Mesenchymal stem cell (in vitro differentiated cells and primary cell): Measurements from ENCODE around the gene MIOX.
A peak's percentile ranks its signal among the peaks of the same experiment; 100 is the strongest.

Experiments
- DNase-seq: peaks from one replicate; pipeline ENCODE4 v3.0.0-alpha.2; 2013
- H2AFZ ChIP-seq: one replicate; pipeline ENCODE4 v1.6.1; 2013; ENCODE audit warnings: low read depth, mild to moderate bottlenecking, control low read depth, inconsistent platforms, low read length, moderate library complexity
- H2AK5ac ChIP-seq: 2 replicates; pipeline ENCODE4 v1.6.1; 2013; ENCODE audit warnings: low read length, moderate library complexity, mild to moderate bottlenecking, inconsistent platforms; ENCODE audit not compliant: severe bottlenecking
- H2BK120ac ChIP-seq: one replicate; pipeline ENCODE4 v1.6.1; 2013; ENCODE audit warnings: low read depth, mild to moderate bottlenecking, inconsistent platforms, low read length, moderate library complexity
- H2BK12ac ChIP-seq, 2 experiments: one replicate each; pipeline ENCODE4 v1.6.1; 2013; ENCODE audit warnings: inconsistent platforms in 2 of 2, low read length in 2 of 2, mild to moderate bottlenecking in 2 of 2, moderate library complexity in 2 of 2, control low read depth in 1 of 2
- H2BK15ac ChIP-seq: one replicate; pipeline ENCODE4 v1.6.1; 2013; ENCODE audit warnings: mild to moderate bottlenecking, low read depth, inconsistent platforms; ENCODE audit not compliant: poor library complexity, severe bottlenecking
- H2BK5ac ChIP-seq: 2 replicates; pipeline ENCODE4 v1.6.1; 2013; ENCODE audit warnings: low read depth, mild to moderate bottlenecking, low read length, control low read depth, inconsistent platforms; ENCODE audit not compliant: poor library complexity, severe bottlenecking
- H3K14ac ChIP-seq, 2 experiments: one replicate each; pipeline ENCODE4 v1.6.1; 2013; ENCODE audit warnings: inconsistent platforms in 2 of 2, low read length in 2 of 2, control low read depth in 1 of 2, mild to moderate bottlenecking in 1 of 2, moderate library complexity in 1 of 2
- H3K18ac ChIP-seq, 2 experiments: one replicate each; pipeline ENCODE4 v1.6.1; 2013; ENCODE audit warnings: inconsistent platforms in 2 of 2, low read length in 2 of 2, control low read depth in 1 of 2, low read depth in 1 of 2, mild to moderate bottlenecking in 1 of 2
- H3K23ac ChIP-seq, 2 experiments: one replicate each; pipeline ENCODE4 v1.6.1; 2013; ENCODE audit warnings: inconsistent platforms in 2 of 2, low read length in 2 of 2, mild to moderate bottlenecking in 2 of 2, moderate library complexity in 2 of 2, control low read depth in 1 of 2
- H3K27ac ChIP-seq: 2 replicates; pipeline ENCODE4 v1.5.1; 2013; ENCODE audit warnings: mild to moderate bottlenecking, moderate library complexity, low read length, control low read depth, inconsistent platforms; ENCODE audit not compliant: poor library complexity, severe bottlenecking
- H3K27me3 ChIP-seq, 2 experiments: 2 replicates each; pipeline versions ENCODE4 v1.6.1 to v1.7.0; 2013; ENCODE audit warnings: low read length in 2 of 2, mild to moderate bottlenecking in 2 of 2, moderate library complexity in 2 of 2, control low read depth in 1 of 2, inconsistent platforms in 1 of 2; ENCODE audit not compliant: control insufficient read depth in 1 of 2, insufficient read depth in 1 of 2
- H3K36me3 ChIP-seq, 2 experiments: 2 replicates each; pipeline versions ENCODE4 v1.6.1 to v1.7.0; 2013; ENCODE audit warnings: low read length in 2 of 2, control low read depth in 1 of 2, inconsistent platforms in 1 of 2, low read depth in 1 of 2, mild to moderate bottlenecking in 1 of 2; ENCODE audit not compliant: insufficient read depth in 2 of 2, control insufficient read depth in 1 of 2
- H3K4ac ChIP-seq, 2 experiments: one replicate each; pipeline ENCODE4 v1.6.1; 2013; ENCODE audit warnings: inconsistent platforms in 2 of 2, low read length in 2 of 2, mild to moderate bottlenecking in 2 of 2, moderate library complexity in 2 of 2, control low read depth in 1 of 2, low read depth in 1 of 2
- H3K4me1 ChIP-seq: 2 replicates; pipeline ENCODE4 v1.6.1; 2013; ENCODE audit warnings: low read depth, low read length, control low read depth; ENCODE audit not compliant: control insufficient read depth, insufficient read depth
- H3K4me2 ChIP-seq: 2 replicates; pipeline ENCODE4 v1.6.1; 2013; ENCODE audit warnings: low read length, mild to moderate bottlenecking, inconsistent platforms; ENCODE audit not compliant: poor library complexity, severe bottlenecking
- H3K4me3 ChIP-seq, 2 experiments: 2 replicates each; pipeline versions ENCODE4 v1.5.1 to v1.7.0; 2013; ENCODE audit warnings: low read length in 2 of 2, mild to moderate bottlenecking in 2 of 2, control low read depth in 1 of 2, low read depth in 1 of 2; ENCODE audit not compliant: insufficient read depth in 1 of 2
- H3K79me1 ChIP-seq: replicated peaks from 2 replicates; pipeline ENCODE4 v1.6.1; 2013; ENCODE audit warnings: mild to moderate bottlenecking, control low read depth, low read length, inconsistent platforms; ENCODE audit not compliant: poor library complexity, severe bottlenecking
- H3K9ac ChIP-seq: 2 replicates; pipeline ENCODE4 v1.7.0; 2013; ENCODE audit warnings: mild to moderate bottlenecking, low read length, moderate library complexity
- H3K9me3 ChIP-seq: 2 replicates; pipeline ENCODE4 v1.7.0; 2013; ENCODE audit warnings: mild to moderate bottlenecking, low read length; ENCODE audit not compliant: control insufficient read depth
- H4K8ac ChIP-seq: one replicate; pipeline ENCODE4 v1.6.1; 2013; ENCODE audit warnings: inconsistent platforms, mild to moderate bottlenecking, low read length, moderate library complexity
- H4K91ac ChIP-seq: one replicate; pipeline ENCODE4 v1.6.1; 2013; ENCODE audit warnings: mild to moderate bottlenecking, low read length, inconsistent platforms
- WGBS: methylation state at CpG from one replicate; pipeline ENCODE4 v1.1.7; 2013; ENCODE audit warnings: mixed read lengths; 5-methylcytosine and 5-hydroxymethylcytosine counted together

Gene MIOX

GRCh38 chr22:50443197-50443596, 43.5 kb upstream of the MIOX start:
- no peaks in the 10 kb centered on the region for H3K9me3 ChIP-seq
- H3K27ac ChIP-seq: no peak overlapping the region
- no peak overlapping the region for H3K4me2 ChIP-seq
- H3K9ac ChIP-seq: no peak overlapping the region
- 89% methylated on average over 13 of the region's 15 CpGs for WGBS
- H2BK12ac ChIP-seq: no peak overlapping the region
- peaks cover 7% of the 10 kb centered on the region for H3K79me1 ChIP-seq
- no peak overlapping the region for H2BK15ac ChIP-seq
- no peak overlapping the region for H3K18ac ChIP-seq
- no peak overlapping the region for H2BK5ac ChIP-seq
- no peak overlapping the region for H2AFZ ChIP-seq
- no peak overlapping the region for H3K4me3 ChIP-seq
- no peak overlapping the region for H4K8ac ChIP-seq
- peaks cover 75 to 91% of the 10 kb centered on the region in 2 experiments for H3K36me3 ChIP-seq
- no peak overlapping the region for H4K91ac ChIP-seq
- H3K27me3 ChIP-seq: no peaks in the 10 kb centered on the region
- peaks cover 21% of the 10 kb centered on the region for H3K4me1 ChIP-seq
- H3K23ac ChIP-seq: no peak overlapping the region
- H3K4ac ChIP-seq: no peak overlapping the region
- no peak for DNase-seq
- H2BK120ac ChIP-seq: no peak overlapping the region
- no peak overlapping the region for H2AK5ac ChIP-seq
- H3K14ac ChIP-seq: no peak overlapping the region

- peak overlapping the region; percentile 39 for H4K8ac ChIP-seq
- no peak overlapping the region for H2BK120ac ChIP-seq
- no peak overlapping the region for H2BK15ac ChIP-seq
- H3K18ac ChIP-seq: no peak overlapping the region
- H4K91ac ChIP-seq: no peak overlapping the region
- H3K79me1 ChIP-seq: peaks cover 7% of the 10 kb centered on the region
- no peak overlapping the region for H3K9ac ChIP-seq
- no peak overlapping the region for H2AK5ac ChIP-seq
- H2AFZ ChIP-seq: no peak overlapping the region
- H3K36me3 ChIP-seq: peaks cover 75 to 91% of the 10 kb centered on the region in 2 experiments
- no peak for DNase-seq
- no peak overlapping the region for H2BK5ac ChIP-seq
- H3K4me3 ChIP-seq: no peak overlapping the region
- no peak overlapping the region for H3K23ac ChIP-seq
- H3K27me3 ChIP-seq: no peaks in the 10 kb centered on the region
- peaks cover 21% of the 10 kb centered on the region for H3K4me1 ChIP-seq
- H3K14ac ChIP-seq: no peak overlapping the region
- H3K4ac ChIP-seq: no peak overlapping the region
- H3K4me2 ChIP-seq: no peak overlapping the region
- H3K9me3 ChIP-seq: no peaks in the 10 kb centered on the region
- no peak overlapping the region for H2BK12ac ChIP-seq
- H3K27ac ChIP-seq: peak overlapping the region; percentile 48
- 91% methylated on average over 24 of the region's 28 CpGs for WGBS
Measured at GRCh38 chr22:50443801-50444625, 42.6 kb upstream of the MIOX start.

GRCh38 chr22:50444663-50445062, 42.0 kb upstream of the MIOX start:
- Histone ChIP-seq H3K9me3 (no peaks in the 10 kb centered on the region), H4K91ac (no peak overlapping the region), H3K27ac (peak overlapping the region; percentile 48), H3K4me1 (peaks cover 21% of the 10 kb centered on the region), H3K14ac (no peak overlapping the region), H3K4me2 (no peak overlapping the region), H2AK5ac (no peak overlapping the region), H3K27me3 (no peaks in the 10 kb centered on the region), H3K23ac (no peak overlapping the region), H2BK5ac (no peak overlapping the region), H3K4me3 (no peak overlapping the region), H3K9ac (peak overlapping the region; percentile 30), H3K4ac (no peak overlapping the region), H2BK12ac (no peak overlapping the region), H2BK15ac (no peak overlapping the region), H3K36me3 (peaks cover 72 to 86% of the 10 kb centered on the region in 2 experiments), H2AFZ (no peak overlapping the region), H4K8ac (no peak overlapping the region), H3K18ac (no peak overlapping the region), H3K79me1 (peaks cover 9% of the 10 kb centered on the region), H2BK120ac (no peak overlapping the region)
- DNase-seq: peak; percentile 73
- 96% methylated on average over 5 of the region's 5 CpGs for WGBS

- no peak overlapping the region for H3K14ac ChIP-seq
- DNase-seq: no peak
- H3K27ac ChIP-seq: no peak overlapping the region
- no peak overlapping the region for H2AFZ ChIP-seq
- peak overlapping the region; percentile 30 for H3K9ac ChIP-seq
- H3K4me3 ChIP-seq: no peak overlapping the region
- peaks cover 70 to 85% of the 10 kb centered on the region in 2 experiments for H3K36me3 ChIP-seq
- no peak overlapping the region for H2BK5ac ChIP-seq
- no peak overlapping the region for H2BK120ac ChIP-seq
- peaks cover 9% of the 10 kb centered on the region for H3K79me1 ChIP-seq
- no peak overlapping the region for H4K91ac ChIP-seq
- no peak overlapping the region for H3K18ac ChIP-seq
- no peaks in the 10 kb centered on the region for H3K27me3 ChIP-seq
- H3K4me2 ChIP-seq: no peak overlapping the region
- no peak overlapping the region for H3K4ac ChIP-seq
- no peak overlapping the region for H3K23ac ChIP-seq
- peaks cover 21% of the 10 kb centered on the region for H3K4me1 ChIP-seq
- no peak overlapping the region for H2BK12ac ChIP-seq
- H4K8ac ChIP-seq: peak overlapping the region; percentile 4
- no peak overlapping the region for H2BK15ac ChIP-seq
- WGBS: 88% methylated on average over 27 of the region's 30 CpGs
- H2AK5ac ChIP-seq: no peak overlapping the region
- no peaks in the 10 kb centered on the region for H3K9me3 ChIP-seq
Measured at GRCh38 chr22:50445071-50445879, 41.4 kb upstream of the MIOX start.
